HCT116 (cell line): ENCODE results near the gene ISOC2. TPM values are rescaled to one million over a fixed set of nuclear protein-coding genes. Genes with fewer than 3 reads are reported as not detected.

Experiments used
- ATAC-seq: fragments of 200-7000 bp; cut with Tn5 transposase; 2 replicates; pipeline ENCODE4 v1.9.1; 2020; ENCODE audit warnings: mild to moderate bottlenecking, moderate library complexity
- BruUV-seq: library from RNA; stranded (reverse); fragments of 400-500 nt; replicated peaks from 2 replicates; lab custom pipeline; 2021; lab: Mats Ljungman, UMichigan
- CTCF ChIA-PET: fragments of 300-600 bp; sonication (Branson Sonifier 250); formaldehyde crosslinking; loops from one replicate; lab custom pipeline; 2021; ENCODE audit warnings: antibody characterized with exemption; lab: Charles Lee
- POLR2A ChIA-PET: fragments of 300-600, 350-600 bp; sonication (Branson Sonifier 250); formaldehyde crosslinking; loops from one replicate; lab custom pipeline; 2021; ENCODE audit warnings: antibody characterized with exemption; lab: Charles Lee
- RAD21 ChIA-PET, 2 experiments: fragments of 300-600 bp; sonication (Branson Sonifier 250); formaldehyde crosslinking; loops; one replicate each; lab custom pipeline; 2023; ENCODE audit warnings: low total read pairs in 2 of 2; ENCODE audit not compliant: uncharacterized antibody in 2 of 2, unreplicated experiment in 2 of 2, low non-redundant PET in 1 of 2; lab: Charles Lee
- DNase-seq: peaks from one replicate; pipeline ENCODE4 v3.0.0-alpha.2; 2010; ENCODE audit warnings: low read depth, low spot score
- H2AFZ ChIP-seq: fragments of 200-600 bp; shearing (Covaris generic), sonication (generic); 2 replicates; pipeline ENCODE4 v1.6.1; 2017; ENCODE audit warnings: low read depth, mixed run types, mixed read lengths, antibody characterized with exemption, low read length; ENCODE audit not compliant: poor library complexity, severe bottlenecking
- H3K27ac ChIP-seq: 2 replicates; pipeline ENCODE4 v1.5.1; 2012; ENCODE audit warnings: low read depth, low read length
- H3K27me3 ChIP-seq: fragments of 200-600 bp; sonication (generic); 2 replicates; pipeline ENCODE4 v1.6.1; 2016; ENCODE audit warnings: mixed run types, low read length, mixed read lengths; ENCODE audit not compliant: insufficient read depth
- H3K36me3 ChIP-seq, 2 experiments: fragments of 200-500 bp in 1 of 2; fragments of 200-600 bp in 1 of 2; sonication (Bioruptor generic) in 1 of 2; sonication (generic) in 1 of 2; 2 replicates each; pipeline versions ENCODE4 v1.5.1 to v1.6.1; 2014 to 2016; ENCODE audit warnings: low read length in 2 of 2, inconsistent platforms in 1 of 2, mixed read lengths in 1 of 2, mixed run types in 1 of 2; ENCODE audit not compliant: insufficient read depth in 2 of 2, control insufficient read depth in 1 of 2
- H3K4me1 ChIP-seq, 2 experiments: fragments of 200-600 bp in 1 of 2; sonication (generic) in 1 of 2; 2 replicates each; pipeline versions ENCODE4 v1.5.1 to v1.6.1; 2012 to 2017; ENCODE audit warnings: low read length in 2 of 2, inconsistent platforms in 1 of 2, mild to moderate bottlenecking in 1 of 2, mixed read lengths in 1 of 2, mixed run types in 1 of 2, moderate library complexity in 1 of 2; ENCODE audit not compliant: insufficient read depth in 2 of 2, control insufficient read depth in 1 of 2
- H3K4me2 ChIP-seq: fragments of 200-600 bp; sonication (generic); 2 replicates; pipeline ENCODE4 v1.6.1; 2017; ENCODE audit warnings: mixed run types, low read length, mixed read lengths
- H3K4me3 ChIP-seq, 2 experiments: fragments of 200-600 bp in 1 of 2; sonication (generic) in 1 of 2; replicated peaks in 1 of 2; 2 replicates each; pipeline ENCODE4 v1.5.1; 2011 to 2016; ENCODE audit warnings: low read length in 2 of 2, control low read depth in 1 of 2, low read depth in 1 of 2, mild to moderate bottlenecking in 1 of 2, mixed read lengths in 1 of 2, mixed run types in 1 of 2
- H3K79me2 ChIP-seq: fragments of 200-600 bp; sonication (generic); 2 replicates; pipeline ENCODE4 v1.6.1; 2017; ENCODE audit warnings: mild to moderate bottlenecking, mixed run types, low read length, moderate library complexity, mixed read lengths; ENCODE audit not compliant: insufficient read depth
- H3K9ac ChIP-seq: fragments of 200-600 bp; sonication (generic); 2 replicates; pipeline ENCODE4 v1.6.1; 2016; ENCODE audit warnings: low read length, mixed read lengths
- H3K9me2 ChIP-seq: fragments of 200-600 bp; sonication (generic), shearing (Covaris generic); 2 replicates; pipeline ENCODE4 v1.6.1; 2017; ENCODE audit warnings: mixed run types, mild to moderate bottlenecking, moderate library complexity; ENCODE audit not compliant: insufficient read depth
- H3K9me3 ChIP-seq, 2 experiments: fragments of 200-500 bp in 1 of 2; fragments of 200-600 bp in 1 of 2; sonication (Bioruptor generic) in 1 of 2; sonication (generic) in 1 of 2; 2 replicates each; pipeline ENCODE4 v1.6.1; 2014 to 2017; ENCODE audit warnings: low read length in 2 of 2, mixed read lengths in 2 of 2, inconsistent platforms in 1 of 2, low read depth in 1 of 2, mild to moderate bottlenecking in 1 of 2, mixed run types in 1 of 2, moderate library complexity in 1 of 2; ENCODE audit not compliant: control insufficient read depth in 1 of 2, insufficient read depth in 1 of 2
- H4K20me1 ChIP-seq: fragments of 200-600 bp; sonication (generic), shearing (Covaris generic); 2 replicates; pipeline ENCODE4 v1.6.1; 2017; ENCODE audit warnings: mixed run types, mild to moderate bottlenecking, moderate library complexity; ENCODE audit not compliant: insufficient read depth
- CBX3 ChIP-seq: IDR thresholded peaks from 2 replicates; pipeline ENCODE4 v1.6.1; 2012; ENCODE audit warnings: low read depth
- CEBPB ChIP-seq: IDR thresholded peaks from 2 replicates; pipeline ENCODE4 v1.6.1; 2012; ENCODE audit warnings: low read depth
- EGR1 ChIP-seq: IDR thresholded peaks from 2 replicates; pipeline ENCODE4 v1.6.1; 2012; ENCODE audit warnings: low read depth
- EZH2 ChIP-seq: fragments of 200-600 bp; sonication (generic); IDR thresholded peaks from 2 replicates; pipeline ENCODE4 v1.6.1; 2017; ENCODE audit warnings: antibody characterized with exemption, mixed run types
- POLR2A ChIP-seq: IDR thresholded peaks from 2 replicates; pipeline ENCODE4 v1.7.0; 2011; ENCODE audit warnings: borderline replicate concordance; ENCODE audit not compliant: insufficient read depth, insufficient read length; ENCODE audit errors: extremely low read depth
- POLR2AphosphoS5 ChIP-seq: IDR thresholded peaks from 2 replicates; pipeline ENCODE4 v1.6.1; 2011; ENCODE audit warnings: mild to moderate bottlenecking, low read depth, low read length, moderate library complexity
- RAD21 ChIP-seq: IDR thresholded peaks from 2 replicates; pipeline ENCODE4 v1.6.1; 2012; ENCODE audit warnings: low read depth, mild to moderate bottlenecking
- SIN3A ChIP-seq: IDR thresholded peaks from 2 replicates; pipeline ENCODE4 v1.6.1; 2012; ENCODE audit warnings: low read depth
- SRF ChIP-seq: IDR thresholded peaks from 2 replicates; pipeline ENCODE4 v1.6.1; 2012; ENCODE audit warnings: low read depth
- TCF7L2 ChIP-seq: IDR thresholded peaks from 2 replicates; pipeline ENCODE4 v1.7.0; 2011; ENCODE audit warnings: borderline replicate concordance, inconsistent platforms; ENCODE audit not compliant: insufficient read depth, insufficient read length; ENCODE audit errors: extremely low read depth
- YY1 ChIP-seq: IDR thresholded peaks from 2 replicates; pipeline ENCODE4 v1.6.1; 2011; ENCODE audit warnings: low read length, low read depth, moderate library complexity, mild to moderate bottlenecking; ENCODE audit not compliant: insufficient replicate concordance; ENCODE audit errors: extremely low read depth
- ZNF274 ChIP-seq: fragments of 200-500 bp; sonication (Bioruptor generic); IDR thresholded peaks from 2 replicates; pipeline ENCODE4 v1.6.1; 2014; ENCODE audit warnings: mild to moderate bottlenecking, low read depth, low read length, inconsistent platforms
- intact Hi-C: fragments of 100-400 bp; cut with micrococcal nuclease; formaldehyde crosslinking; loops from 2 replicates; pipeline ENCODE4 v1.10.0; 2022
- total RNA-seq: library from RNA; stranded (reverse); gene quantifications from one replicate; pipeline ENCODE4 v1.2.1, GENCODE V29; 2021; ENCODE audit not compliant: unreplicated experiment
- TF ChIP-seq, protein P1 (sequence below): IDR thresholded peaks from 2 replicates; pipeline ENCODE4 v1.6.1; 2011; ENCODE audit warnings: mild to moderate bottlenecking, low read length, moderate library complexity; ENCODE audit not compliant: insufficient replicate concordance; ENCODE audit errors: extremely low read depth

Gene ISOC2
- total RNA-seq, 1 experiment from 2014 or later: 56.8 TPM

DNA sequence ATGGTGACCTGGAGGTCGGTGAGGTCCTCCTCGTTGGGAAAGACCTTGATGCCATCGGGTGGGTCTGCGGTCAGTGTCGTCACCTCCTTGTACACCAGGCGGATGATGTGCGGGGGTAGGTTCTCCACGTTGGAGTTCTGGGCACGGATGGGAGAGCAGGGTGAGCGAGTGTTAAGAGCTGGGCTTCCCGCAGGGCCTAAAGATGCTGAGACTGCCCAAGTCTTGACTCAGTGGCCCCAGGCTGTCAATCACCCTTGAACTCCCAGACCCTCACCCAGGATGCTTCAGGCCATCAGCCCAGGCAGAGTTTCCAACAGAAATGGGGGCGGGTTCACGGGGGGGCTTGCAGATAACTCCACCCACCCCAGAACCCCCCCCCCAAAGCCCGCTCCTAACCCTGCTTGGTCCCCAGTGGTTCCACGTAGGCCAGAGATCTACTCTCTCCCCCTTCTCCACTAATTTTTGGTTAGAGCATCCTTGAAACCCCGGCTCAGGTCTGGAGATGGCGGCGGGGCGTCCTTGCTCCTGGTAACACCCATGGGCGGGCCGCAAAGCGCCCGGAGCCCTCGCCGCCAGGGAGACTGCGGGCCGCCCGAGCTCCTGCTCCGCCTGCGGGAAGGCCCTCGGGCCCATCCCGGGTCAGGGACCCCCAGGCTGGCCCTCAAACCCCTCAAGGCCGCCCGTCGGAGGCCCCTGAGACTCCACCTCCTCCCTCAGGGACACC is 54.5 kb downstream of the ISOC2 start:
- POLR2A ChIA-PET: interaction anchor here (0.6 to 1.9 kb wide), 20 partner anchors 8 to 327 kb away, joined by 3 to 17 read pairs (median 6); partner anchors contain the start of genes HSPBP1, ISOC2, PPP6R1 and TMEM238
- BruUV-seq: no TSS peak
- peaks cover 12 to 27% of the 10 kb centered on the region in 2 experiments for H3K4me1 ChIP-seq
- TF ChIP-seq ZNF274 (no peak), CEBPB (no peak), CBX3 (no peak), EGR1 (no peak), RAD21 (no peak), SIN3A (no peak), POLR2A (no peak), EZH2 (no peak), TCF7L2 (no peak), POLR2AphosphoS5 (no peak), SRF (no peak), YY1 (no peak)
- TF ChIP-seq, protein P1, sequence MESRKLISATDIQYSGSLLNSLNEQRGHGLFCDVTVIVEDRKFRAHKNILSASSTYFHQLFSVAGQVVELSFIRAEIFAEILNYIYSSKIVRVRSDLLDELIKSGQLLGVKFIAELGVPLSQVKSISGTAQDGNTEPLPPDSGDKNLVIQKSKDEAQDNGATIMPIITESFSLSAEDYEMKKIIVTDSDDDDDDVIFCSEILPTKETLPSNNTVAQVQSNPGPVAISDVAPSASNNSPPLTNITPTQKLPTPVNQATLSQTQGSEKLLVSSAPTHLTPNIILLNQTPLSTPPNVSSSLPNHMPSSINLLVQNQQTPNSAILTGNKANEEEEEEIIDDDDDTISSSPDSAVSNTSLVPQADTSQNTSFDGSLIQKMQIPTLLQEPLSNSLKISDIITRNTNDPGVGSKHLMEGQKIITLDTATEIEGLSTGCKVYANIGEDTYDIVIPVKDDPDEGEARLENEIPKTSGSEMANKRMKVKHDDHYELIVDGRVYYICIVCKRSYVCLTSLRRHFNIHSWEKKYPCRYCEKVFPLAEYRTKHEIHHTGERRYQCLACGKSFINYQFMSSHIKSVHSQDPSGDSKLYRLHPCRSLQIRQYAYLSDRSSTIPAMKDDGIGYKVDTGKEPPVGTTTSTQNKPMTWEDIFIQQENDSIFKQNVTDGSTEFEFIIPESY: no peak
- TF ChIP-seq, all 23 proteins: peak for 0
- H4K20me1 ChIP-seq: peaks cover 17% of the 10 kb centered on the region; the same call in 1 of the 2 replicates
- DNase-seq (no peak), ATAC-seq (peak; percentile 3)
- peak overlapping the region; percentile 83 for H3K4me2 ChIP-seq
- peaks cover 54% of the 10 kb centered on the region for H3K79me2 ChIP-seq
- CTCF ChIA-PET: interaction anchor here (2.0 kb wide), 1 partner anchor 261 kb away, joined by 6 read pairs; no protein-coding TSS in a partner anchor
- peaks cover 33 to 43% of the 10 kb centered on the region in 2 experiments for H3K36me3 ChIP-seq
- no peaks in the 10 kb centered on the region for H3K27me3 ChIP-seq
- H3K9me2 ChIP-seq: no peaks in the 10 kb centered on the region
- H2AFZ ChIP-seq: no peak overlapping the region
- no peaks in the 10 kb centered on the region for H3K9me3 ChIP-seq
- peak overlapping the region; percentile 95 for H3K27ac ChIP-seq
- peak overlapping the region; percentile 81 to 93 for H3K4me3 ChIP-seq
- intact Hi-C loops: no loop called here
- H3K9ac ChIP-seq: peak overlapping the region; percentile 99
- RAD21 ChIA-PET: no interaction called here
